Muscle layer of colon (tissue), 2 donors: Measurements from ENCODE around the gene AHDC1.

ENCODE experiments used
- H3K27ac ChIP-seq: one replicate; pipeline ENCODE4 v1.7.0; 2013; ENCODE audit warnings: low read depth, mild to moderate bottlenecking, low read length, moderate library complexity
- H3K27me3 ChIP-seq, 2 donors: one replicate each; pipeline ENCODE4 v1.7.0; 2013; ENCODE audit warnings: low read length in 2 of 2, mild to moderate bottlenecking in 2 of 2; ENCODE audit not compliant: insufficient read depth in 2 of 2, control insufficient read depth in 1 of 2
- H3K36me3 ChIP-seq: one replicate; pipeline ENCODE4 v1.7.0; 2013; ENCODE audit warnings: mild to moderate bottlenecking, low read length; ENCODE audit not compliant: insufficient read depth
- H3K4me1 ChIP-seq: one replicate; pipeline ENCODE4 v1.7.0; 2013; ENCODE audit warnings: mild to moderate bottlenecking, low read length; ENCODE audit not compliant: insufficient read depth
- H3K4me3 ChIP-seq, 2 donors: one replicate each; pipeline ENCODE4 v1.7.0; 2013; ENCODE audit warnings: low read length in 2 of 2, low read depth in 1 of 2, mild to moderate bottlenecking in 1 of 2, moderate library complexity in 1 of 2
- H3K9ac ChIP-seq: one replicate; pipeline ENCODE4 v1.7.0; 2013; ENCODE audit warnings: low read length
- H3K9me3 ChIP-seq: one replicate; pipeline ENCODE4 v1.7.0; 2013; ENCODE audit warnings: mild to moderate bottlenecking, low read length
- donor health status: abdominal sarcoma.
- donor health status: Adenocarcinoma of cecum.

The AHDC1 gene

GRCh38 chr1:27583479-27583878 is 20.5 kb downstream of the AHDC1 start:
- H3K27ac ChIP-seq = no peak overlapping the region
- peaks cover 27% of the 10 kb centered on the region for H3K4me1 ChIP-seq
- no peaks in the 10 kb centered on the region for H3K9me3 ChIP-seq
- no peak overlapping the region for H3K9ac ChIP-seq
- H3K4me3 ChIP-seq = no peak overlapping the region
- no peaks in the 10 kb centered on the region for H3K27me3 ChIP-seq
- H3K36me3 ChIP-seq = peaks cover 13% of the 10 kb centered on the region

- H3K9ac ChIP-seq = no peak overlapping the region
- H3K9me3 ChIP-seq = no peaks in the 10 kb centered on the region
- H3K4me1 ChIP-seq = peaks cover 23% of the 10 kb centered on the region
- no peaks in the 10 kb centered on the region for H3K36me3 ChIP-seq
- H3K27me3 ChIP-seq = no peaks in the 10 kb centered on the region
- no peak overlapping the region for H3K27ac ChIP-seq
- H3K4me3 ChIP-seq = no peak overlapping the region
Measured at GRCh38 chr1:27581823-27582243, 22.1 kb downstream of the AHDC1 start.

GRCh38 chr1:27577504-27578188 is 26.3 kb downstream of the AHDC1 start:
- Histone ChIP-seq H3K27me3 (no peaks in the 10 kb centered on the region), H3K9me3 (no peaks in the 10 kb centered on the region), H3K36me3 (no peaks in the 10 kb centered on the region), H3K4me3 (no peak overlapping the region), H3K4me1 (peaks cover 52% of the 10 kb centered on the region), H3K27ac (peak overlapping the region; percentile 93), H3K9ac (no peak overlapping the region)

- peak overlapping the region; percentile 93 for H3K27ac ChIP-seq
- no peaks in the 10 kb centered on the region for H3K36me3 ChIP-seq
- no peaks in the 10 kb centered on the region for H3K9me3 ChIP-seq
- H3K9ac ChIP-seq = peak overlapping the region; percentile 54
- no peak overlapping the region for H3K4me3 ChIP-seq
- peaks cover 56% of the 10 kb centered on the region for H3K4me1 ChIP-seq
- H3K27me3 ChIP-seq = no peaks in the 10 kb centered on the region
Measured at GRCh38 chr1:27576806-27577227, 27.1 kb downstream of the AHDC1 start.

DNA sequence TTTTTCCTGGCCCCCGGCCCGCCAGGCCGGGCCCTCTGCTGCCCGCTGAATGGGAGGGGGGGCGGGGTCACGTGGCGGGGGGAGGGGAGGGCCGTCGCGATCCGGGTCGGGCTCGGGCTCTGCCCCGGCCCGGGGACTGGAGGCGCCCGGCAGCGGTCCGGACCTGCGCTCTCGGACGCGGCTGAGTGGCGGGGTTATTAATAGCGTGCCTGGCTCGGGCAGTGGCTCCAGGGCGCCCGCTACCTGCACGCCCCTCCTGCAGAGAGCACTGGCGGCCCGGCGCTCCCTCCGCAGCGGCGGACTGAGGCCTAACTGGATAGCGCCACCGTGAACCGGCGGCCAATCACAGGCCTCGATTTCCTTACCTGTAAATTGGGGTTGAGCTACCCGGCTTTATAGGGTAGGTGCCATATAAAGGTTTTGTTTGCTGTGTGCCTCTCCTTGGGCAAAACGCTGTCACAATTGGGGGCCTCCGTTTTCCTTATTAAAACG is 28.1 kb downstream of the AHDC1 start:
- H3K9me3 ChIP-seq = no peaks in the 10 kb centered on the region
- peaks cover 60% of the 10 kb centered on the region for H3K4me1 ChIP-seq
- H3K9ac ChIP-seq = peak overlapping the region; percentile 54
- H3K36me3 ChIP-seq = no peaks in the 10 kb centered on the region
- H3K27ac ChIP-seq = peak overlapping the region; percentile 93
- no peaks in the 10 kb centered on the region for H3K27me3 ChIP-seq
- peak overlapping the region; percentile 29 to 46 for H3K4me3 ChIP-seq

- Histone ChIP-seq H3K9ac (peak overlapping the region; percentile 22), H3K4me3 (peak overlapping the region; percentile 41 to 49), H3K9me3 (no peaks in the 10 kb centered on the region), H3K36me3 (no peaks in the 10 kb centered on the region), H3K27me3 (no peaks in the 10 kb centered on the region), H3K27ac (peak overlapping the region; percentile 94), H3K4me1 (peaks cover 67% of the 10 kb centered on the region)
Measured at GRCh38 chr1:27574871-27575831, 28.8 kb downstream of the AHDC1 start.

DNA sequence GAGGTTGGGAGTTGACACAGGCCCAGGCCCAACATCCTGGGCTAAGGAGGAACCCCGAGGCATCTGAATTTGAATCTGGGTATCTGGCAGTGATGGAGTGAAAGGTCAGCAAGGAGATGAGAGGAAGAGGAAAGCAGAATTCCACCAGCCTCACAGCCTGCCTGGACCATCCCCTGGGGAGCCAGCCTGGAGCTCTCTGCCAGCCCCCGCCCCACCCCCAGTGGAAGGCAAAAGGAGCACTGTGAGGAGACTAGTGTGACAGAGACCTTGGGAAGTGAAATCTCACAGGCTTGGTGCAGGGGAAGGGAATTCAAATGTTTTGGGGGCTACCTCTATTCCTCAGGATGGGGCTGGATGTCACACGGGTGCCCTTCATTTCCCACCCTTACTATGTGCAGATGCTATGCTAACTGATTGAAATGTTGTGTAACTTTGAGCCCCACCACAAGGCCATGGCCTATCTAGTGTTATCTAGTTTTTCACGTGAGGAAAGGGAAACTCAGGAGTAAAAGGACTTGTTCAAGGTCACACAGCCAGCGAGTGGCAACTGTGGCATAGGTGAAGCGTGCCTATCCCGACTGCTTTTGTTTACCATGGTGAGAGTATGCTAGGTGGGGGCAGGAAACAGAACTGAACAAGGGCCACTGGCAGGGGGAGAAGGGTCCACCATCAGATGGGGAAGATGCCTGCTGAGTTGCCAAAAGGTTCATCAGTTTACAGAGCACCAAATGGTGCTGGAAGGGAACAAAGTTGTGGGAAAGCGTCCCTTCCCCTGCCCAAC is 29.8 kb downstream of the AHDC1 start:
- Histone ChIP-seq H3K27ac (peak overlapping the region; percentile 94), H3K27me3 (no peaks in the 10 kb centered on the region), H3K4me1 (peaks cover 77% of the 10 kb centered on the region), H3K9me3 (no peaks in the 10 kb centered on the region), H3K4me3 (peak overlapping the region in 1 of 2 donors; percentile 49), H3K36me3 (no peaks in the 10 kb centered on the region), H3K9ac (peak overlapping the region; percentile 22)

DNA sequence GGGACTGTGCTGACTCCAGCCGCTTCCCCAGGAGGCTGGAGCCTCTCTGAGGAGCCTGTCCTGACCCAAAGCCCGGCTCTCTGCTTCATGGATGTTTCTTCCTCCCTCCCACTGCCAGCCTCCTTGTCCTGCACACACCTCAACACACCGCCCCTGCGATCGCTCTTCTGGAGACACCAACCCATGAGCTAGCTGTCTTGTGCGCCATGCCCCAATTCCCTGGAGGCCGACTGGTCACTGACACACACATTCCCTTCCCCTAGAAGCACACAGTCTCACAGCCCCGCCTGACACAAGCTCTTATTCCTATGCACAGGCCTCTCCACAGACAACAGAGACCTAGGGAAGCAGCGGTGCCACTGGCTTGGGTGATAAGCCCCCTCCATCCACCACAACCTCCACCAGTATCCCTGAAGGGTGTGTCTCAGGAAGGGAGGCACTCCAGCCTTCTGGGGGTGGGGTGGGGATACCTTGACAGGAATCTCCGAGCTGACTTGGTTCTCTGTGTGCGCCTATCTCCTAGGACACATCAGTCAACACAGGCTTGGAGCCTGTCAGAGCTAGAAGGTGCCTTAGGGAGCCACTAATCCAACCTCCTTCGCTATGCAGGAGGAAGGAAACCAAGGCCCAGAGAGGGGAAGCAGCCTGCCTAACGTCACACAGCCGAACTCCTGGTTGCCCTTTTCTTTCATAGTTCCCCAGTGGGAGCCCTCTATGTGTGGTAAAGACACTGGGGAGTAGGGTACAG is 31.1 kb downstream of the AHDC1 start:
- peak overlapping the region; percentile 94 for H3K27ac ChIP-seq

GRCh38 chr1:27572019-27572678 is 31.8 kb downstream of the AHDC1 start:
- H3K36me3 ChIP-seq = no peaks in the 10 kb centered on the region
- H3K9me3 ChIP-seq = no peaks in the 10 kb centered on the region
- peaks cover 86% of the 10 kb centered on the region for H3K4me1 ChIP-seq
- peak overlapping the region in 1 of 2 donors; percentile 32 for H3K4me3 ChIP-seq
- no peaks in the 10 kb centered on the region for H3K27me3 ChIP-seq
- peak overlapping the region; percentile 94 for H3K27ac ChIP-seq
- peak overlapping the region; percentile 42 for H3K9ac ChIP-seq

More for the DNA sequence above, 31.1 kb downstream of the AHDC1 start:
- Histone ChIP-seq H3K36me3 (no peaks in the 10 kb centered on the region), H3K4me1 (peaks cover 86% of the 10 kb centered on the region), H3K9me3 (no peaks in the 10 kb centered on the region), H3K27me3 (no peaks in the 10 kb centered on the region), H3K4me3 (peak overlapping the region in 1 of 2 donors; percentile 32), H3K9ac (peak overlapping the region; percentile 42)

DNA sequence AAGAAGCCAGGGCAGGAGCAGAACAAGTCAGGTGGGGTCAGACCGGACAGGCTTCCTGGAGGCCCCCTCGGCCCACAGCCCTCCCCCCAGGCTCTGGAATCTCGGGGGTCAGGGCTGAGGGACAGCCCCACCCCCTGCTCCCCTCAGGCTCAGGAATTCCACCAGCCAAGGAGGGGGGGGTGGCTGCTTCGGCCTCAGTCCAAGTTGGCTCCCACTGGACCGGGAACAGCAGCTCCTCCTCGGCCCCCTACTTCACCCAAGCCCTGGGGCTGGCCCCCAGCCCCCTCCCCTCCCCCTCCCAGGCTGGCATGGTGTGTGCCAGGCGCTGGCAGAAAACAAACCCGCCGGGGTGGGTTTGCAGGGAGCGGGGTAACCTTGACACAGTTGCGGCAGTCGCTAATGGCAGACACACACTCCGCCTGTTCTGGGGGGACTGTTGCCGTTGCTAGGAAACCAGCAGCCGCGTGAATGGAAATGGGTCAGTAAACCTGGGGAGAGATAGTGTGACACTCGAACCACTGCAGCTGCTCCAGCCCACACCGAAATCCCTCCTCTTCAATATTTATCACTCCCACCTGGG is 32.4 kb downstream of the AHDC1 start:
- H3K4me1 ChIP-seq = peaks cover 86% of the 10 kb centered on the region
- H3K4me3 ChIP-seq = peak overlapping the region; percentile 4 to 32
- peak overlapping the region; percentile 42 for H3K9ac ChIP-seq
- no peaks in the 10 kb centered on the region for H3K27me3 ChIP-seq
- H3K9me3 ChIP-seq = no peaks in the 10 kb centered on the region
- no peaks in the 10 kb centered on the region for H3K36me3 ChIP-seq
- peak overlapping the region; percentile 94 for H3K27ac ChIP-seq
